ENCODE data around the gene SPATC1L.
"Not testable (repeated sequence)": the region's sequence is repeated elsewhere in the genome, so short reads cannot be mapped to it uniquely, and the experiment has no call there.

The SPATC1L gene

GRCh38 chr21:46183910-46184624, at the start of gene SPATC1L:
TSS of gene SPATC1L (minus strand) at chr21:46184459. CDS start at chr21:46182816, 1,643 bp downstream.
- peak; percentile 68 for DNase-seq (ENCODE audit: low spot score)

GRCh38 chr21:46229923-46230260, 45.6 kb upstream of the SPATC1L start:
- DNase-seq (ENCODE audit: low spot score), result no peak

- no peak for DNase-seq (ENCODE audit: low spot score)
Measured at GRCh38 chr21:46229133-46229922, 45.1 kb upstream of the SPATC1L start.

GRCh38 chr21:46228345-46229051, 44.2 kb upstream of the SPATC1L start, which contains the start of gene LSS:
TSS of gene LSS (minus strand) at chr21:46228774. CDS start at chr21:46228745, 29 bp downstream.
- DNase-seq (ENCODE audit: low spot score), result peak; percentile 95

- no peak for DNase-seq (ENCODE audit: low spot score)
Measured at GRCh38 chr21:46227811-46228344, 43.6 kb upstream of the SPATC1L start.

- DNase-seq (ENCODE audit: low spot score), result no peak
Measured at GRCh38 chr21:46226920-46227599, 42.8 kb upstream of the SPATC1L start.

GRCh38 chr21:46226146-46226545, 41.9 kb upstream of the SPATC1L start:
- no peak for DNase-seq (ENCODE audit: low spot score)

- DNase-seq (ENCODE audit: low spot score), result not testable (repeated sequence)
Measured at GRCh38 chr21:46223661-46224060, 39.4 kb upstream of the SPATC1L start.

GRCh38 chr21:46223217-46223616, 39.0 kb upstream of the SPATC1L start:
- DNase-seq (ENCODE audit: low spot score), result no peak

- DNase-seq (ENCODE audit: low spot score), result no peak
Measured at GRCh38 chr21:46222436-46223116, 38.3 kb upstream of the SPATC1L start.

GRCh38 chr21:46221664-46222435, 37.6 kb upstream of the SPATC1L start:
- DNase-seq (ENCODE audit: low spot score), result no peak

- DNase-seq (ENCODE audit: low spot score), result no peak
Measured at GRCh38 chr21:46220847-46221246, 36.6 kb upstream of the SPATC1L start.

GRCh38 chr21:46220275-46220810, 36.1 kb upstream of the SPATC1L start:
- no peak for DNase-seq (ENCODE audit: low spot score)

GRCh38 chr21:46219591-46220239, 35.5 kb upstream of the SPATC1L start:
- DNase-seq (ENCODE audit: low spot score), result no peak

GRCh38 chr21:46218906-46219590, 34.8 kb upstream of the SPATC1L start:
- DNase-seq (ENCODE audit: low spot score), result no peak

- no peak for DNase-seq (ENCODE audit: low spot score)
Measured at GRCh38 chr21:46217511-46218196, 33.4 kb upstream of the SPATC1L start.

GRCh38 chr21:46216132-46216747, 32.0 kb upstream of the SPATC1L start:
- no peak for DNase-seq (ENCODE audit: low spot score)
